Body of pancreas (tissue), 4 donors: ENCODE results near the gene PRDM16.

ENCODE experiments used
- CTCF ChIP-seq, 7 experiments: fragments of 450-650 bp in 4 of 7; fragments of 200-600 bp in 3 of 7; sonication (generic) in 3 of 7; IDR thresholded peaks; one replicate each; pipeline ENCODE4 v1.5.1; 2016 to 2019; ENCODE audit warnings: antibody characterized with exemption in 7 of 7
- POLR2A ChIP-seq, 3 donors: fragments of 450-650 bp; IDR thresholded peaks; one replicate each; pipeline ENCODE4 v1.6.1; 2016; ENCODE audit warnings: antibody characterized with exemption in 3 of 3, mild to moderate bottlenecking in 2 of 3

GRCh38 chr1:3263790-3264189 is 194.8 kb downstream of the PRDM16 start:
- TF ChIP-seq CTCF (IDR thresholded peaks at IDR 0.05) (no peak), POLR2A (IDR thresholded peaks at IDR 0.05) (no peak)
